Brain microvascular endothelial cell (primary cell): ENCODE results near the gene MAP2K6.

Experiments used
- DNase-seq: peaks from one replicate; pipeline ENCODE4 v3.0.0-alpha.2; 2020
- H3K27ac ChIP-seq: fragments of 250-450 bp; sonication (Bioruptor Pico); 2 replicates; pipeline ENCODE4 v1.5.1; 2020; ENCODE audit warnings: mild to moderate bottlenecking, moderate library complexity
- H3K27me3 ChIP-seq: fragments of 250-450 bp; sonication (Bioruptor Pico); replicated peaks from 2 replicates; pipeline ENCODE4 v1.5.1; 2020; ENCODE audit warnings: mild to moderate bottlenecking
- H3K36me3 ChIP-seq: fragments of 250-450 bp; sonication (Bioruptor Pico); replicated peaks from 2 replicates; pipeline ENCODE4 v1.5.1; 2020; ENCODE audit warnings: mild to moderate bottlenecking
- H3K4me3 ChIP-seq: 2 replicates; pipeline ENCODE4 v1.5.1; 2011; ENCODE audit warnings: low read depth, mild to moderate bottlenecking, control low read depth, low read length, moderate library complexity
- CTCF ChIP-seq: IDR thresholded peaks from 2 replicates; pipeline ENCODE4 v1.5.1; 2011; ENCODE audit warnings: low read depth, mild to moderate bottlenecking, moderate library complexity, low read length, control low read depth, inconsistent platforms; ENCODE audit errors: missing control alignments
- in situ Hi-C: cut with HindIII; loops from 2 replicates; pipeline ENCODE4 v1.10.0; 2017; ENCODE audit warnings: low sequenced_read_pairs, low pct_ligation_motif_present

The MAP2K6 gene

GRCh38 chr17:69557339-69557738 lies 142.8 kb downstream of the MAP2K6 start:
- Histone ChIP-seq H3K36me3 (no peaks in the 10 kb centered on the region), H3K4me3 (no peak overlapping the region), H3K27ac (no peak overlapping the region), H3K27me3 (no peaks in the 10 kb centered on the region)
- TF ChIP-seq CTCF = no peak
- no peak for DNase-seq
- in situ Hi-C loops = no loop called here

GRCh38 chr17:69558796-69559195 lies 144.3 kb downstream of the MAP2K6 start:
- H3K27ac ChIP-seq = no peak overlapping the region
- DNase-seq = no peak
- no peak overlapping the region for H3K4me3 ChIP-seq
- TF ChIP-seq CTCF = no peak
- in situ Hi-C loops = no loop called here
- no peaks in the 10 kb centered on the region for H3K36me3 ChIP-seq
- H3K27me3 ChIP-seq = no peaks in the 10 kb centered on the region

DNA sequence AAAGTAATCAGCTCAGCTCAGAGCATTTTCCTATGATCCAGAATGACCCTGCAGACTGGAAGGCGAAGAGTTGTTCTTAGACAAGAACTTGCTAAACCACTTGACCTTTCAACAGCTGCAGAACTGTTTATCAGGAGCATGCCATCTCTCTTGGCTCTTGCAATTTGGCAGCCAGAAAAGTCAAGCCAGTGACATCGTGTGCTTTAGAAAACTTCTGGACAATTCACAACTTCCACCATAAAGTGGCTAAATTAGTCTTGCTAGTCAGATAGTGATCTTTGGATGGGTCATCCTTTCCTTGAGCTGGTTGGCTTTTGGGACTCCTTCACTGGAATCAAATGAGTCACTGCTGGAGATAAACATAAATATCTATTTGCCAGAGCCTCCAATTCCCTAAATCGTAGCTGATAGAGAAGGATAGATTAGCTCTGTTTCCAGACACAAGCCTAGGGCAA lies 146.5 kb downstream of the MAP2K6 start:
- Histone ChIP-seq H3K36me3 (no peaks in the 10 kb centered on the region), H3K27ac (no peak overlapping the region), H3K4me3 (no peak overlapping the region), H3K27me3 (no peaks in the 10 kb centered on the region)
- in situ Hi-C loops = no loop called here
- no peak for DNase-seq
- TF ChIP-seq CTCF = no peak

- in situ Hi-C loops = no loop called here
- H3K4me3 ChIP-seq = no peak overlapping the region
- no peak overlapping the region for H3K27ac ChIP-seq
- no peak for DNase-seq
- H3K36me3 ChIP-seq = no peaks in the 10 kb centered on the region
- H3K27me3 ChIP-seq = no peaks in the 10 kb centered on the region
- no peak for TF ChIP-seq CTCF
Observed at GRCh38 chr17:69561462-69561861, 147.0 kb downstream of the MAP2K6 start.

DNA sequence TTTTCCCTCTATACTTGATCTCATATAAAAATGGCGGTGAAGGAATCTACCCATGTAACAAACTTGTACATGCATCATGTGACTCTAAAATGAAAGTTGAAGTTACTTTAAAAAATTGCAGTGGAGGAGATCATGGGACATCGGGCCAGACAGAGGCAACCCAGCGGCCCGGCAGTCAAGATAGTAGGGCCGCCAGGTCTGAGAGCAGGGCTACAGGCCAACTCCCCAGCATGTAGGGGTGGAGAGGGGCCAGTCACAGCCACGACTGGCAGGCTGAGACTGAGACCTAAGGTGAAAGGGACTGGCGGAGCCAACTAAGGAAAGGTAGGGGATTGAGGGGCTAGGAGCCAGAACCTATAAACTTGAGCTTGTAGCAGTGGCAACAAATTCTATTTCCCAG lies 150.9 kb downstream of the MAP2K6 start:
- no peak overlapping the region for H3K27ac ChIP-seq
- H3K27me3 ChIP-seq = no peaks in the 10 kb centered on the region
- in situ Hi-C loops = no loop called here
- TF ChIP-seq CTCF = no peak
- H3K4me3 ChIP-seq = no peak overlapping the region
- no peaks in the 10 kb centered on the region for H3K36me3 ChIP-seq
- no peak for DNase-seq

- DNase-seq = no peak
- in situ Hi-C loops = no loop called here
- Histone ChIP-seq H3K36me3 (no peaks in the 10 kb centered on the region), H3K4me3 (no peak overlapping the region), H3K27me3 (no peaks in the 10 kb centered on the region), H3K27ac (no peak overlapping the region)
- TF ChIP-seq CTCF = no peak
Observed at GRCh38 chr17:69567130-69567529, 152.6 kb downstream of the MAP2K6 start.
